ENCODE results near the gene MCF2L. TPM values are rescaled to one million over a fixed set of nuclear protein-coding genes. Genes with fewer than 3 reads are reported as not detected.

MCF2L gene
- total and polyA plus RNA-seq, 2 experiments from 2014 or later = 4.8 to 25.6 TPM

GRCh38 chr13:113089693-113090414 lies 120.8 kb downstream of the MCF2L start:
- H3K36me3 ChIP-seq (ENCODE audit: insufficient read depth) = no peaks in the 10 kb centered on the region
- Mint-ChIP-seq H3K36me3 (ENCODE audit: low read depth) (peaks cover 3% of the 10 kb centered on the region; the same call in 1 of the 3 replicates), H3K4me3 (no peak overlapping the region; the same call in 2 of the 3 replicates), H3K4me1 (peaks cover 20% of the 10 kb centered on the region), H3K27me3 (ENCODE audit: insufficient read depth, low read depth, poor library complexity) (peaks cover 16% of the 10 kb centered on the region), H3K9me3 (no peaks in the 10 kb centered on the region), H3K27ac (peak overlapping the region; percentile 94)
- H3F3A ChIP-seq (replicated peaks; ENCODE audit: low read depth) = 0 out of 2 replicates have a peak, but pooled peaks cover 4% of the 10 kb centered on the region
- ATAC-seq = peak; percentile 68
- no peak overlapping the region for H2AFZ ChIP-seq
- H3K4me2 ChIP-seq = no peak overlapping the region
- no peak overlapping the region for H3K4me3 ChIP-seq
- H4K20me1 ChIP-seq (replicated peaks; ENCODE audit: insufficient read depth) = no peaks in the 10 kb centered on the region
- no peaks in the 10 kb centered on the region for H3K9me2 ChIP-seq (ENCODE audit: insufficient read depth)
- DNase-seq (ENCODE audit: low spot score) = no peak
- H3K4me1 ChIP-seq (ENCODE audit: insufficient read depth) = no peaks in the 10 kb centered on the region
- 0 out of 2 replicates have a peak overlapping the region, but pooled peaks have one; percentile 32 for H3K27ac ChIP-seq (ENCODE audit: low read depth)
- no peaks in the 10 kb centered on the region for H3K27me3 ChIP-seq (ENCODE audit: insufficient read depth)
- no peaks in the 10 kb centered on the region for H3K79me2 ChIP-seq (replicated peaks; ENCODE audit: insufficient read depth)
- TF ChIP-seq CREB1 (CRISPR knock-in tag; IDR thresholded peaks at IDR 0.05; ENCODE audit: low read depth) (no peak), ZNF331 (CRISPR knock-in tag; IDR thresholded peaks at IDR 0.05; ENCODE audit: low read depth) (no peak), POLR2AphosphoS5 (IDR thresholded peaks at IDR 0.05; ENCODE audit: low read depth) (peak; percentile 43; the same call in 1 of the 2 replicates)

GRCh38 chr13:113090415-113090770 lies 121.4 kb downstream of the MCF2L start:
- peak overlapping the region; percentile 32; the same call in 1 of the 3 replicates for H3K4me3 Mint-ChIP-seq
- no peaks in the 10 kb centered on the region for H3K36me3 ChIP-seq (ENCODE audit: insufficient read depth)
- no peaks in the 10 kb centered on the region for H3K27me3 ChIP-seq (ENCODE audit: insufficient read depth)
- no peak overlapping the region for H3K27ac Mint-ChIP-seq
- peak; percentile 64 for DNase-seq (ENCODE audit: low spot score)
- no peak overlapping the region for H3K27ac ChIP-seq (ENCODE audit: low read depth)
- no peaks in the 10 kb centered on the region for H3K9me3 Mint-ChIP-seq
- no peaks in the 10 kb centered on the region for H4K20me1 ChIP-seq (replicated peaks; ENCODE audit: insufficient read depth)
- no peaks in the 10 kb centered on the region for H3K4me1 ChIP-seq (ENCODE audit: insufficient read depth)
- H3K4me3 ChIP-seq = no peak overlapping the region
- no peaks in the 10 kb centered on the region for H3K9me2 ChIP-seq (ENCODE audit: insufficient read depth)
- H3K4me1 Mint-ChIP-seq = peaks cover 22% of the 10 kb centered on the region
- H3K36me3 Mint-ChIP-seq (ENCODE audit: low read depth) = peaks cover 3% of the 10 kb centered on the region; the same call in 1 of the 3 replicates
- H2AFZ ChIP-seq = no peak overlapping the region
- peak; percentile 78 for ATAC-seq
- H3F3A ChIP-seq (replicated peaks; ENCODE audit: low read depth) = 0 out of 2 replicates have a peak, but pooled peaks cover 4% of the 10 kb centered on the region
- TF ChIP-seq CTCF (conservative IDR thresholded peaks at IDR 0.05; ENCODE audit: low read depth in 2 of 2) = peak in 1 of 2 experiments; percentile 48; a peak in 2 of 4 replicates
- TF ChIP-seq ETS1 (IDR thresholded peaks at IDR 0.05) = no peak
- H3K4me2 ChIP-seq = no peak overlapping the region
- peaks cover 16% of the 10 kb centered on the region for H3K27me3 Mint-ChIP-seq (ENCODE audit: insufficient read depth, low read depth, poor library complexity)
- H3K79me2 ChIP-seq (replicated peaks; ENCODE audit: insufficient read depth) = no peaks in the 10 kb centered on the region

- Histone ChIP-seq H3K79me2 (replicated peaks; ENCODE audit: insufficient read depth) (no peaks in the 10 kb centered on the region), H3K4me2 (no peak overlapping the region), H3K4me1 (ENCODE audit: insufficient read depth) (no peaks in the 10 kb centered on the region), H2AFZ (no peak overlapping the region), H4K20me1 (replicated peaks; ENCODE audit: insufficient read depth) (no peaks in the 10 kb centered on the region), H3K4me3 (no peak overlapping the region), H3K27ac (ENCODE audit: low read depth) (no peak overlapping the region), H3K9me2 (ENCODE audit: insufficient read depth) (no peaks in the 10 kb centered on the region), H3K36me3 (ENCODE audit: insufficient read depth) (no peaks in the 10 kb centered on the region), H3F3A (replicated peaks; ENCODE audit: low read depth) (0 out of 2 replicates have a peak, but pooled peaks cover 4% of the 10 kb centered on the region), H3K27me3 (ENCODE audit: insufficient read depth) (no peaks in the 10 kb centered on the region)
- H3K36me3 Mint-ChIP-seq (ENCODE audit: low read depth) = peaks cover 3% of the 10 kb centered on the region; the same call in 1 of the 3 replicates
- ATAC-seq (no peak), DNase-seq (ENCODE audit: low spot score) (no peak)
- peaks cover 22% of the 10 kb centered on the region for H3K4me1 Mint-ChIP-seq
- peaks cover 16% of the 10 kb centered on the region for H3K27me3 Mint-ChIP-seq (ENCODE audit: insufficient read depth, low read depth, poor library complexity)
- H3K9me3 Mint-ChIP-seq = no peaks in the 10 kb centered on the region
- H3K4me3 Mint-ChIP-seq = no peak overlapping the region
- no peak overlapping the region for H3K27ac Mint-ChIP-seq
- TF ChIP-seq EZH2phosphoT487 (IDR thresholded peaks at IDR 0.05; ENCODE audit: unreplicated experiment) (no peak), JUNB (IDR thresholded peaks at IDR 0.05; ENCODE audit: unreplicated experiment) (no peak), ETS1 (IDR thresholded peaks at IDR 0.05) (no peak)
Observed at GRCh38 chr13:113090806-113091205, 121.8 kb downstream of the MCF2L start.
